ENCODE data around the gene CACNB4.
"Not testable (repeated sequence)": the region's sequence is repeated elsewhere in the genome, so short reads cannot be mapped to it uniquely, and the experiment has no call there.

Gene CACNB4

GRCh38 chr2:151904021-151904420, 194.8 kb downstream of the CACNB4 start:
- no peak for DNase-seq (ENCODE audit: low spot score)

GRCh38 chr2:151902829-151903228, 196.0 kb downstream of the CACNB4 start:
- DNase-seq (ENCODE audit: low spot score): no peak

DNA sequence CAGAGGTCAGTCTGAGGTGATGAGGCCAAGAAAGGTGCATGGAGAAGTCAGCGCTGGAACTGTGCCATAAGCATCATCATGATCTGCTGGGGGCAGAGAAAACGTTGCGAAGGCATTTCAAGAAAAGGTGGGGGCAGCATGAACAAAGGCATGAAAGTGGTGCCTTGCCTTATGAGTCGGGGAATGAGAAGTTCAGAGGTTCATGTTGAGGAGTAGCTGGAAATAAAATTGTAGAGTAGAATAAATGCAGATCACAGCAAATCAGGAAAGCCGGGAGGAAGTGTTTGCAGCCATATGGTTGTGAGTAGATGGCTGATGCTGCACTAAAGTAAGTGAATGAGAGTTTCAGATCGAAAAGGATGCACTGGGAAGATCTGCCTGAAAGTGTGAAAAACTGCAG, 198.5 kb downstream of the CACNB4 start:
- DNase-seq (ENCODE audit: low spot score): no peak

DNA sequence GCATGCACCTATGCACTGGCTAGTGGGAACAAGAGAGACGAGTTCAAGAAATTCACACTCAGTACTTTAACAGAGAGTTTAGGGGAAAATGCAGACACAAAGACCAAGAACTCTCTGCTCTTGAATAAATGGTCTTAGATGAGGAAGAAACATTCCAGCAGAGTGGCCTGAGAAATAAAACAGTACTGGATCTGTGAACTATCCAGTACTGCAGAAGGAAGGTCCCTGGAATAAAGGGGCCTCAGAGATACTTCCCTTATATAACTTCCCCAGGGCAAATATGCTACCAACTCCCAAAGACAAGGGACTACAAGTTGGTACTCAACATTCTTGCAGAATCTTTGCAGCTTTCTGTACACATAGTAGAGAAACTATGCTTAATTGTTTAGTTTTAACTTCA, 199.7 kb downstream of the CACNB4 start:
- no peak for DNase-seq (ENCODE audit: low spot score)

DNA sequence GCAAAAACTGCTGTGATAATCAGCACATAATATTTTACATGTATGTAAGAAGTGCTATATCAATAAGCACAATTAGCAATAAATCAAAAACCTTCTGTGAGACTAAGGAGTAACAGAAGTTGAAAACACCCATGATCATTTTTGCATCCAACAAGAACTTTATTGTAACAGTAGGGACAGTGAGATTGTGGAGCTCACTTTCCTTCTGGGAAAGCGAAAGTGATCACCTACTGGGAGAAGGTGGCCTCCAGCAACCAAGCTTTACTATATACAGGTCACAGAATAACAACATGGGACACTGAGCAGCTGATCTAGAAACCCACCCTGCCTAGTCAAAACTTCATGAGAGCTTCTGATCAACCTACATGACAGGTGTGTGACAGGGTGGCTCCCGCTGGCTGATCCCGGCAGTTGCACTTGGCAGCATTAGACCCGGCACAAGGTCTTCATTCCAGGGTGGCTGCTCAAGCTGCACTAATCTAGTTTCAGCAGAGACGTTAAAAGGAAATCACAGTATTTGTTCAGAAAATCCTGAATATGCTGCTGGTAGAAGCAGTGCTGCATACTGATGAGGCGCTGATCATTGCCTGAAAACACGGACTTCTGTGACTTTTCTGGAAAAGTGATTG, 207.2 kb downstream of the CACNB4 start:
- DNase-seq (ENCODE audit: low spot score): no peak

GRCh38 chr2:151887164-151887563, 211.7 kb downstream of the CACNB4 start:
- DNase-seq (ENCODE audit: low spot score): no peak

GRCh38 chr2:151886241-151886640, 212.6 kb downstream of the CACNB4 start:
- no peak for DNase-seq (ENCODE audit: low spot score)

- DNase-seq (ENCODE audit: low spot score): no peak
Measured at GRCh38 chr2:151882786-151883445, 215.9 kb downstream of the CACNB4 start.

- DNase-seq (ENCODE audit: low spot score): no peak
Measured at GRCh38 chr2:151881342-151881741, 217.5 kb downstream of the CACNB4 start.

DNA sequence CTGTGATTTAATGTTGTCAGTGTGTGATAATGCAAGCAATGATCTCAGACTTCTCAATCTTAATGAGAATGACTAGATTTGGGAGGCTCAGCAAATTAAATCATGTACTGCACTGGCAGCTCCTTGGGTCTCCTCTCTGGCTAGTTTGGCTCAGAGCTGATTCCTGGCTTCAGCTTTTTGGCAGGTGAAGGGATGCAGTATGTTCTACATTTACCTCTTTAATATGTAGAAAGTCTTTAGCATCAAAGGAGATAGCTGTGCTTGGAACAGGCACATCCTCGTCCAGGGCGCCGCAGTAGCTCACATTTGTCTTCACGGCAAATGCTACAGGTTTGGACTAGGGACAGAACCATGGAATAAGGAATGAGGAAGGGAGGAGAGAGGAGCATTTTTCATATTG, 218.3 kb downstream of the CACNB4 start:
- DNase-seq (ENCODE audit: low spot score): no peak

- no peak for DNase-seq (ENCODE audit: low spot score)
Measured at GRCh38 chr2:151878655-151879563, 219.9 kb downstream of the CACNB4 start.

GRCh38 chr2:151878204-151878603, 220.6 kb downstream of the CACNB4 start:
- DNase-seq (ENCODE audit: low spot score): no peak

DNA sequence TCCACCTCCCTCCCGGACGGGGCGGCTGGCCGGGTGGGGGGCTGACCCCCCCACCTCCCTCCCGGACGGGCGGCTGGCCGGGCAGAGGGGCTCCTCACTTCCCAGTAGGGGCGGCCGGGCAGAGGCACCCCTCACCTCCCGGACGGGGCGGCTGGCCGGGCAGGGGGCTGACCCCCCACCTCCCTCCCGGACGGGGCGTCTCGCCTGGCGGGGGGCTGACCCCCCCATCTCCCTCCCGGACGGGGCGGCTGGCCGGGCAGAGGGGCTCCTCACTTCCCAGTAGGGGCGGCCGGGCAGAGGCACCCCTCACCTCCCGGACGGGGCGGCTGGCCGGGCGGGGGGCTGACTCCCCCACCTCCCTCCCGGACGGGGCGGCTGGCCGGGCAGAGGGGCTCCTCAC, 223.2 kb downstream of the CACNB4 start:
- not testable (repeated sequence) for DNase-seq (ENCODE audit: low spot score)

- DNase-seq (ENCODE audit: low spot score): no peak
Measured at GRCh38 chr2:151872463-151872862, 226.4 kb downstream of the CACNB4 start.

DNA sequence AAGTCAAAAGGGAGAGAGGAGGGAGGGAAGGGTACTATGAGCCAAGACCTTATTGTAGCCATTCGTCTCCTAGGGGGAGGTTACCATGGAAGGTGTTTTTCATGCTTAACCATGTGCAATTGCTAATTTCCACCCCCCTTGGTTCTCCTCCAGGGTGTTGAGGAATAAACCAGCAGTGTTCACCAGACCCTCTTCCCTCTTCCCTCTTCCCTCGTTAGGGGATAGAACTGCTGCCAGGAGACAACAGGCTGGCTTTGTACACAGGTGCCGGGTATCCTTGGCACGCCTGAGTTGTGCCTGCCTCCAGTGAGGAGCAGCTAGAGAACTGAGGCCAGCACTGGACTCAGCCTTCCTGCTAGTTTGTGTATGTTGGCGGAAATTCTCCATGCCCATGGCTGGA, 229.6 kb downstream of the CACNB4 start:
- DNase-seq (ENCODE audit: low spot score): no peak

GRCh38 chr2:151862700-151863099, 236.1 kb downstream of the CACNB4 start:
- no peak for DNase-seq (ENCODE audit: low spot score)

- DNase-seq (ENCODE audit: low spot score): no peak
Measured at GRCh38 chr2:151861174-151861573, 237.7 kb downstream of the CACNB4 start.

GRCh38 chr2:151860613-151861146, 238.2 kb downstream of the CACNB4 start:
- no peak for DNase-seq (ENCODE audit: low spot score)

- DNase-seq (ENCODE audit: low spot score): no peak
Measured at GRCh38 chr2:151860210-151860609, 238.6 kb downstream of the CACNB4 start.

DNA sequence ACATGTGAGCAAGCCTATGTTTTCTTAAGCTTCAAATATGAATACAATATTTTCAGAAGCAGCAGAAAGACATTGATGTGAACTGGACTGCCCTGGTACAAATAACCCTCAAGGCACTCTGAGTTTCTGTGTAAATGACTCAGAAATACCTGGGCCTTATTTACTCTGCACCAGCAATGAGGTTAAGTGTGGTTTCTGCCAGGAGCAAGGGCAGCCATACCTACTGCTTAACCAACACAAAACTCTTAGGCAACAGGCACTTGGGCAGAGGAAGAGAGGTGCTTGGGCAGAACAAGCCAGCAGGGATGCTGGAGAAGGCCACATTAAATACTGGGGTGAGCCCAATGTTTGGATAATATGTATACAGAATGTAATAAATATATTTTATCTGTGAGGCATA, 241.2 kb downstream of the CACNB4 start:
- DNase-seq (ENCODE audit: low spot score): no peak

DNA sequence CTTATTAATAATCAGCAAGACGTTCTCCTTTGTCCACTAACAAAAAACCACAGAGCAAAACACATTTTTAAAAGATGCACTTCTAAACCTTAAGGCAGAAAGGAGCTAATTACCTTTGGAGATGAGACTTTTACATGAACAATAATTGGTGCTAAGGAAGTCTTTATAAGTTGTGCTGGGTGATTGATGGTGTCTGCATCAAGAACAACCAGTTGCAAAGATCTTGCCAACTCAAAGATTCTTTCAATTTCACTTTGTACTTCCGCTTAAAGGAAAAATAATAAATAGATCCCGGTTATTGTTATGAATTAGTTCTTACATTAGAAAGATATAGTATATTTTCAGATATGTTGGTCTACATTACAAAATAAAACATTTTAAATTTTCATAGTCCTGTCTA, 243.7 kb downstream of the CACNB4 start:
- DNase-seq (ENCODE audit: low spot score): no peak

- no peak for DNase-seq (ENCODE audit: low spot score)
Measured at GRCh38 chr2:151853070-151853758, 245.6 kb downstream of the CACNB4 start.

All from AG08395 (cell line).